Cardiac atrium fibroblast (primary cell): ENCODE results near the gene KCTD5. TPM values are rescaled to one million over a fixed set of nuclear protein-coding genes. Genes with fewer than 3 reads are reported as not detected.

Source experiments
- total RNA-seq: library from RNA; depleted of rRNA; stranded (reverse); fragments of >200 nt; gene quantifications from 2 replicates; pipeline ENCODE4 v1.2.3, GENCODE V29; 2015

KCTD5 gene, protein sequence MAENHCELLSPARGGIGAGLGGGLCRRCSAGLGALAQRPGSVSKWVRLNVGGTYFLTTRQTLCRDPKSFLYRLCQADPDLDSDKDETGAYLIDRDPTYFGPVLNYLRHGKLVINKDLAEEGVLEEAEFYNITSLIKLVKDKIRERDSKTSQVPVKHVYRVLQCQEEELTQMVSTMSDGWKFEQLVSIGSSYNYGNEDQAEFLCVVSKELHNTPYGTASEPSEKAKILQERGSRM
- total RNA-seq, result 29.1 and 33.0 TPM in 2 replicates

DNA sequence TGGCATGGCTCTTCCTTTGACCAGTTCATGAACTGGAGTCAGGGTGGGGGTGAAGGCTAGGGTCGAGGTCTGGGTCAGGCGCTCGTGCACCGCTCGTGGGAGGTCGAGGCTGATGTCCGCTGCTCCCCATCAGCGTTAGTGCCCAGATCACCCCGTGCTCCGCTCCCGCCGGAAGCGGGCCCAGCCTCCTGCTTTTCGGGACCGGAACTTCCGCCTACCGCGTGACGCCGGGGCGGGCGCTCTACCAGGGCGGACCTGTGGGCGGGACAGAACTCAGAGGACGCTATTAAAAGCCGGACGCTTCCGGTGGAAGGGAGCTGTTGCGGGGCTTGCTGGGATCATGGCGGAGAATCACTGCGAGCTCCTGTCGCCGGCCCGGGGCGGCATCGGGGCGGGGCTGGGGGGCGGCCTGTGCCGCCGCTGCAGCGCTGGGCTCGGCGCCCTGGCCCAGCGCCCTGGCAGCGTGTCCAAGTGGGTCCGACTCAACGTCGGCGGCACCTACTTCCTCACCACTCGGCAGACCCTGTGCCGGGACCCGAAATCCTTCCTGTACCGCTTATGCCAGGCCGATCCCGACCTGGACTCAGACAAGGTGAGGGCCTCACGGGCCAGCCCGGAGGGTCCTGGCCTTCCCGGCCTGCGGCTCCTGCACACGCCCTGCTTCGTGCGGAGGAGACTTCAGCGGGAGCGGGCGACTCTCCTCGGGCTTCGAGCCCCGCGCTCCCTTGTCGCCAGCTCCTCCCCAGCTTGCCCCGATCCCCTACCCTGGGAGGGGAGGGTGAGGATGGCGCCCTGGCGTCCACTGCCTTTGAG is at the start of gene KCTD5:
Gene KCTD5, plus strand, starts transcription at position 315 of the 813 bp plus-strand sequence. Its CDS starts 26 bp downstream, at position 341.

DNA sequence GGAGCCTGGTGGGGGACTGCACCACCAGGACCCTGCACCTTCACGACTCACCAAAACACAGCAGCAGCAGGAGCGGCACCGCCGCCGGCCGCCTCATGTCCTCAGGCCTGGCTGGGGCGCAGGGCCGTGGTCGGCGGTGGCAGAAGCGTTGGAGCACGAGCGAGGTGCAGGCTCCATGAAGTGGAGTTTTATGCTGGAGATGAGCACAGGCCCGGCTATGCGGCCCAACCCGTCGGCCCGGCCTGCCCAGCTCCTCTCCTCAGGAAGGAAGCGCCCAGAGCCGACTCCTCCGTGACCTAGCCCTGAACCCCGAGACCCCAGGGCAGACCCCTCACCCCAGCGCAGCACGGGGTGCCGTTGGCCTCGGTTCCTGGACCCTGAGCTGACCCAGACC is 37.7 kb downstream of the KCTD5 start, which contains the start of gene PRSS27:
Gene PRSS27, minus strand, starts transcription at position 161 of the 394 bp plus-strand sequence. Its CDS starts 64 bp downstream, at position 97.

DNA sequence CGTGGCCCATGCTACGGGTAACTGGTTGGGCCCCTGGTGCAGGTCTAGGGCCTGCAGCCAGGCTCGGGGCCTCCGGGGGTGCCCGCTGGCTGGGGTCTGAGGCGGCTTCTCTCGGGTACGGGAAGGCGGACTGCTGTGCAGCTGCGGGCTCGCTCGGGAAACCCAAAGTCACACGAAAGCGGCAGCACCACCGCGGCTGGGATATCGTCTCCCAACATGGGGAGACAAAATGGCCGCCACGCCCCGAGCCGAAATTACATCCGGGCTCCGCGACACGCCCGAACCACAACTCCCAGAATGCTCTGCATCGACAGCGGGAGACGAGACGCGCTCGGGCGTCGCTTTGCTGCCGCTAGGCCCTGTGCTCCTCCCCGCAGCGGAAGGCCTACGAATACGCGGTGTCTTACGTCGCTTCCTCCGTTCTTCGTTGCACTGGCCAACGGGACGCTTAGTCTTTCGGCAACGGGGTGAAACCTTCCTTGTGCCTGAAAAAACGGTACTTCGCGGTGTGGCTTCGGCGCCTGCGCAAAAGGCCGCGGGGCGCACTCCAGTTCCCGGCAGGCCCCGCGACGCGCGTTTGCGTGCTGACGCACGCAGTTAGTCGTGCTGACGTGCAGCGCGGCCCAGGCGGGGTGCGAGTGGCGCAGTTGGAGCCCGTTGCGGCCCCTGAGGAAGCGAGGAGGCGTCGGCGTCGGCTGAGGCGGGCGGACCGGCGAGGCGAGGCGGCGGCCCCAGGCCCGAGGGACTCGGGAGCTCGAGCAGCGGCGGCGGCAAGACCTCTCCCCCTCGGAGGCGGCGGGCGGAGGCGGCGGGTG is 69.9 kb downstream of the KCTD5 start, which contains the start of gene SRRM2:
Gene SRRM2, plus strand, starts transcription at position 604 of the 815 bp plus-strand sequence. CDS start 3,727 bp downstream, outside the sequence.

Other genes with a start within 250 kb of the KCTD5 start
- 1.3 and 3.6 TPM in 2 replicates for gene TEDC2, start 222.4 kb upstream of the KCTD5 start, total RNA-seq
- gene NTN3, start 211.2 kb upstream of the KCTD5 start, total RNA-seq, result not detected in 2 replicates
- 7.4 and 9.9 TPM in 2 replicates for gene TBC1D24, start 207.4 kb upstream of the KCTD5 start, total RNA-seq
- 53.5 and 59.2 TPM in 2 replicates for gene ATP6V0C, start 168.6 kb upstream of the KCTD5 start, total RNA-seq
- 31.8 and 40.5 TPM in 2 replicates for gene AMDHD2, start 162.2 kb upstream of the KCTD5 start, total RNA-seq
- gene CEMP1, start 151.1 kb upstream of the KCTD5 start, total RNA-seq, result not detected in 2 replicates
- gene PDPK1, start 144.5 kb upstream of the KCTD5 start, total RNA-seq, result 11.7 and 15.4 TPM in 2 replicates
- 0.16 and 0.18 TPM in 2 replicates for gene PRSS27, start 37.7 kb downstream of the KCTD5 start, total RNA-seq
- gene SRRM2, start 70.1 kb downstream of the KCTD5 start, total RNA-seq, result 46.7 and 53.8 TPM in 2 replicates
- 262 and 317 TPM in 2 replicates for gene ELOB, start 94.8 kb downstream of the KCTD5 start, total RNA-seq
- not detected in 2 replicates for gene PRSS33, start 105.0 kb downstream of the KCTD5 start, total RNA-seq
- gene PRSS41, start 115.9 kb downstream of the KCTD5 start, total RNA-seq, result not detected in 2 replicates
- gene PRSS21, start 134.7 kb downstream of the KCTD5 start, total RNA-seq, result not detected in 2 replicates
- gene ZG16B, start 147.8 kb downstream of the KCTD5 start, total RNA-seq, result 1.8 TPM in 1 of 2 replicates, not detected in the other
- gene PRSS22, start 175.6 kb downstream of the KCTD5 start, total RNA-seq, result not detected in 2 replicates
- 75.6 and 81.2 TPM in 2 replicates for gene FLYWCH2, start 200.7 kb downstream of the KCTD5 start, total RNA-seq
- gene FLYWCH1, start 229.4 kb downstream of the KCTD5 start, total RNA-seq, result 22.6 and 28.2 TPM in 2 replicates